ENCODE results near the gene BRCA2.

BRCA2 gene

DNA sequence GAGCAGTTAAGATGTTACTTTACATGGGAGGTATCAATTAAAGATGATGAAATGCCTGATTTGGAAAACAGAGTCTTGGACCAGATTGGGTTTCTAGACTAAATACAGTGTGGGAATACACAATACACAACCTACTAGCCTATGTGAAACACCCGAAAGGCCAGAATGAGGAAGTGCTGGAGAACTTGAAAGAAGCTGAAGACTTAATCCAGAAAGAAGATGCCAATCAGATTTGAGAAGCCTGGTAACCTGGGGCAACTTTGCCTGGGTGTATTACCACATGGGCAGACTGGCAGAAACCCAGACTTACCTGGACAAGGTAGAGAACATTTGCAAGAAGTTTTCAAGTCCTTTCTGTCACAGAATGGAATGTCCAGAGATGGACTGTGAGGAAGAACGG is 69.4 kb downstream of the BRCA2 start:
- DNase-seq = no peak

- DNase-seq = no peak
Measured at GRCh38 chr13:32385410-32385809, 70.1 kb downstream of the BRCA2 start.

- DNase-seq = no peak
Measured at GRCh38 chr13:32390048-32390447, 74.7 kb downstream of the BRCA2 start.

- DNase-seq = no peak
Measured at GRCh38 chr13:32390484-32390883, 75.2 kb downstream of the BRCA2 start.

- DNase-seq = no peak
Measured at GRCh38 chr13:32391101-32391619, 75.9 kb downstream of the BRCA2 start.

- DNase-seq = no peak
Measured at GRCh38 chr13:32403108-32403507, 87.8 kb downstream of the BRCA2 start.

DNA sequence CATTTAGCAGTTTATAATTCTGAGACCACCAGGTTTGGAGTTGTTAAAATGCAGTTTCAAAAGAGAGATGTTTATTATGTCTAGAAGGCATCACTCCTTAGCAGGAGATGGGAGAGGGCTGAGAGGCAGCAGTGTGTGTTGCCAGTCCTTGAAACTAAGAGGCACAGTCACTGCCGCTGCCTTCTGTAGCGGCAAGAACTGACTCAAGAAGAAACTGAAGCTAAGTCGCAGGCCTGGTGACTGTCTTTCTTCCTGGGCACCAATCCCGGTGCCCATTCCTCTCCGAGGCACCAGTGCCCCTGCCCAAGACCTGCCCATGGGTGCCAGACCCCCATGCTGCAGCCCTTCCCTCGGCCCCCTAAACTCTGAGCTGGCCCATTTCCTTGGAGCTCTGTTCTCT is 92.5 kb downstream of the BRCA2 start:
- DNase-seq = no peak

DNA sequence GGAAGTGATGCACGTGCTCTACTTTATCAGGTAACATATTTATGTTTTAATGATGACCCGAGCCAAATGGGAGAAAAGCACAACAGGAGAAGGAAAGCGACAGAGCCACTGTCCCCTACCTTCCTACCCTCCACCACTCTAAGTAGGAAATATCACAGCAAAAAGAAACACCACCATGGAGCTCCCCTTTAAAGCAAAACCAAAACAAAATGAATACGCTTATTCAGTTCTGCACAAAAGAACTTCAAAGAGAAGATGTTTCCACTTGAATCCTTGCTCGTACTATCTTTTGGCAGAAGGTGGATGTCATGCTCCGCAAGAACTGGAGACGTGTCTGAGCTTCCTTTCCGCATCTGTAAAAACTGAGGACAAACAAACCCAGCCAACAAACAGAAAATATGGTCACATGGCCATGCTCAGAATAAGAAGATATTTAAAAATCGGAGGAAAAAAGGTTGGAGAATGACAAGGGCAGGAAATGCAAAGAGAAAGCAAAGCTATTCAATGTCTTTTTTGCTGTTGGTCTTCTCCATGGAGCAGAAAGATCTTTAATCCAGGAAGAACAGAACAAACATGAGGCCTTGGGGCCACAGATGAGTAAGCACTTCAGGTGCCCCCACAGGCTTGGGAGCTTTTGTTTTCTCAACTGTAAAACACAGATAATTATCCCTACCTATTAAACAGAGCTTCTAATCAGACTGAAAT is 93.1 kb downstream of the BRCA2 start:
- DNase-seq = no peak

GRCh38 chr13:32409001-32409313 is 93.6 kb downstream of the BRCA2 start:
- DNase-seq = no peak

- no peak for DNase-seq
Measured at GRCh38 chr13:32409561-32410421, 94.5 kb downstream of the BRCA2 start.

DNA sequence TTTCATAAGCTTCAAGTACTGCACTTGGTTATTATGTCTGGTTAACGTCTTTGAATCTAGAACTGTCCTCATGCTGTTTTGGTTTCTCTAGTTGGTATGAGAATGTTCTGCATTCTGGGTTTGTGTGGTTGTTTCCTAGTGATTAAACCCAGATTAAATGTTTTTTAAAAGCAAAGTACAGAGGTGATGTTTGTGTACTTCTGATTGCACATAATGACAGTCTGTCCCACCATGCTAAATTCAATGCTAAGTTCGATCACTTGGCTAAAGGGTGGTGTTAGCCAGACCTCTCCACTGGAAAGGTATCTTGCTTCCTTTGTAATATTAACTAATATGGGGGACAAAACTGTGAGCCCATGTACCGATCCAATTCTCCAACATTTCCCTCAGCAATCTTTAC is 98.0 kb downstream of the BRCA2 start:
- no peak for DNase-seq

GRCh38 chr13:32414580-32414979 is 99.3 kb downstream of the BRCA2 start:
- no peak for DNase-seq

- no peak for DNase-seq
Measured at GRCh38 chr13:32415019-32415418, 99.7 kb downstream of the BRCA2 start.

- DNase-seq = no peak
Measured at GRCh38 chr13:32417995-32418394, 102.7 kb downstream of the BRCA2 start.

GRCh38 chr13:32419862-32420261 is 104.6 kb downstream of the BRCA2 start:
- no peak for DNase-seq

DNA sequence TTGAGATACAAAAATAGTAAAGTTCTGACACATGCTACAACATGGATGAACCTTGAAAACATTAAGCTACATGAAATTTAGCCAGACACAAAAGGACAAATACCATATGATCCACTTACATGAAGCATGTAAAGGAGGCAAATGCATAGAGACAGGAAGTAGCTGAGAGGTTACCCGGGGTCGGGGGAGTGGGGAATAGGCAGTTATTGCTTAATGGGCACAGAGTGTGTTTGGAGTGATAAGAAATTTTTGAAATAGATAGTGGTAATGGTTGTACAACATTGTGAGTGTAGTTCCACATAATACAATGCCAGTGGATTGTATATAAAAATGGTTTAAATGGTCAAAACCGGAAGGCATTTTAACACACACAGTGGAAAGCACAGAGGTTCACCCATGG is 108.3 kb downstream of the BRCA2 start:
- DNase-seq = no peak

- DNase-seq = no peak
Measured at GRCh38 chr13:32425158-32425557, 109.8 kb downstream of the BRCA2 start.

DNA sequence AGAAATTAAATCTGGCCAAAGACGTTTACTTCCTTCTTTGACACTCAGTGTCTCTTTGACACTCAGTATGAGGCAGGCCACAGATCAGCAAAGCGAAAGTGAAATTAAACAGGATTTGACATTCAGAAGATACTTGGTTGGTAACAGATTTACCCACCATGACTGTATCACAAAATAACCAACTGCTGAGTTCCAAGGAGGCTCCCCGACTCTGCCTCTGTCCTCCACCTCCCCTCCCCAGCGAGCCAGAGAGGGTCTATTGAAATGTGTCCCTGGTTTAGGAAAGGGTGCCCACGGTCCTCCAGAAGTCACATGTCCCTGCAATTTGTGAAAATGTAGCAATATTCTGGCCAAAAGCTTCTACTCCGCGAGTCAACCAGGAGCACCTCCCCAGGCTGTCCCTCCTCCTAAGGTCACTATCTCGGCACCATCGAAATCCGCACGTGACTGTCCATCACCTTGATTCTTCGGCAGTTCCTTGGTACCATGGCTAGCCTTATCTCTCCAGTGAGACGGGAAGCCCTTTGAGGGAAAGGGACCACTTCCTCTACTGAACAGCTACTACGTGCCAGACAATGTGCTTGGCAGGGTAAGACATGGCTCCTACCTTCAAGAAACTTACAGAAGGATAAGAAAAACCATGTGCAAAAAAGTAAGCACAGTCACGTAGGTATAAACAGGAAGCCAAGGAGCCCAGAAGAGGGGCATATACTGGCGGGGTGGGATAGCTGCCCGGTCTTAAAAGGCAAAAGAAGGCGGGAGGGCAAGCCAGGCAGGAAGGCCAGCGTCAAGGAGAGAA is 111.1 kb downstream of the BRCA2 start:
- DNase-seq = no peak

GRCh38 chr13:32426990-32427851 is 111.9 kb downstream of the BRCA2 start:
- DNase-seq = no peak

DNA sequence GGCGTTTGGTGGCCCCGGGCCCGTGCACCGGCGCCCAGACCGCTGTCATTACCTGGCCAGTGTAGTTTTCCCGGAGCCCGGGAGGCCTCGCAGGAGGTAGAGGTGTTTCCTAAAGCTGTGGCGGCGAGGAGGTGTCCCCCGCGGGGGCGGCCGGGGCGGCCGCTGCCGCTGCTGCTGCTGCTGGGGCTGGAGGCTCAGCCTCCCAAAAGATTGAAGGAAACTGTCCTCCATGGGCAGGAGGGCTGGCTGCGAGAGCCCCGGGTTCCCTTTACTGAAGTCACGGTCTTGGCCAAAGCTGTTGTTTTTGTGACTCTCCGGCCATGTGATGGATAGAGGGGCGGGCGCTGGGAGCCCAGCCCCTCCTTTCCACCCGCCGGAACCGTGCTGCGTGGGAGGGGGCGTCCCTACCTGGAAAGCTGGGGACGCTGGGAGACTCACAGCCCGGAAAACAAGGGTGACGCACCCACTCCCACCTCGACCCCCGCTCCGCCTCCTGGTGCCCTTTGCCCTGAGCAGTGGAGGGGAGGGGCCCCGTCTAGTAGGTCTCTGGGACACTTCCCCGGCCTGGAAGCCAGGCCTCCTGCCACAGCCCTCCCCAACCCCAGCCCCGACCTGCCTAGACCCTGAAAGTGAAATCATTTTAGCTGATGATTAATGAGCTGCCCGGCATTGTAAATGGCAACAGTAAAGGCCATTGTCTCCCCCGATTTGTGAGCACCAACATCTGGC is 112.7 kb downstream of the BRCA2 start, which contains the start of gene N4BP2L1:
TSS of gene N4BP2L1 (minus strand) at position 279 of the 729 bp plus-strand sequence. CDS start at position 231, 48 bp downstream.
- peak; percentile 12 for DNase-seq

- no peak for DNase-seq
Measured at GRCh38 chr13:32428581-32429432, 113.5 kb downstream of the BRCA2 start.

Data from NCI-H2171 (cell line).